NCI-H510A treated with DMSO at 0.1 percent for 48 hours (cell line): ENCODE measurements around the gene ERMAP.

ENCODE experiments used
- DNase-seq: peaks from one replicate; lab custom pipeline; 2025; lab: John Stamatoyannopoulos, UW

ERMAP gene

GRCh38 chr1:42816585-42817439 is at the start of gene ERMAP, which contains the start of gene SVBP:
Gene ERMAP, plus strand, starts transcription at chr1:42817122. Its CDS starts 13,327 bp downstream, at chr1:42830449.
Gene SVBP, minus strand, starts transcription at chr1:42817397. Its CDS starts 853 bp downstream, at chr1:42816544.
- DNase-seq = peak; percentile 88

GRCh38 chr1:42767510-42768000 is 49.4 kb upstream of the ERMAP start:
- DNase-seq = peak; percentile 29

- no peak for DNase-seq
These were observed 48.8 kb upstream of the ERMAP start for GRCh38 chr1:42768172-42768571.

GRCh38 chr1:42769811-42770210 is 47.1 kb upstream of the ERMAP start:
- DNase-seq = no peak

- DNase-seq = no peak
These were observed 43.5 kb upstream of the ERMAP start for GRCh38 chr1:42773420-42773819.

GRCh38 chr1:42774928-42775526 is 41.9 kb upstream of the ERMAP start:
- no peak for DNase-seq

- DNase-seq = no peak
These were observed 40.4 kb upstream of the ERMAP start for GRCh38 chr1:42776502-42776901.

GRCh38 chr1:42777852-42778251 is 39.1 kb upstream of the ERMAP start:
- DNase-seq = peak; percentile 16

- DNase-seq = no peak
These were observed 37.2 kb upstream of the ERMAP start for GRCh38 chr1:42779725-42780124.

- no peak for DNase-seq
These were observed 36.7 kb upstream of the ERMAP start for GRCh38 chr1:42780176-42780575.

- DNase-seq = no peak
These were observed 33.8 kb upstream of the ERMAP start for GRCh38 chr1:42783092-42783491.

- no peak for DNase-seq
These were observed 32.4 kb upstream of the ERMAP start for GRCh38 chr1:42784547-42784945.

GRCh38 chr1:42784946-42785693 is 31.8 kb upstream of the ERMAP start, which contains the start of gene TMEM269:
Gene TMEM269, plus strand, starts transcription at chr1:42784991. Its CDS starts 4,903 bp downstream, at chr1:42789894.
- DNase-seq = no peak

- no peak for DNase-seq
These were observed 30.8 kb upstream of the ERMAP start for GRCh38 chr1:42786097-42786496.

- DNase-seq = no peak
These were observed 28.9 kb upstream of the ERMAP start for GRCh38 chr1:42788021-42788420.

GRCh38 chr1:42793824-42794223 is 23.1 kb upstream of the ERMAP start:
- DNase-seq = no peak

GRCh38 chr1:42797414-42797813 is 19.5 kb upstream of the ERMAP start:
- no peak for DNase-seq

GRCh38 chr1:42797979-42798378 is 18.9 kb upstream of the ERMAP start:
- DNase-seq = no peak

- no peak for DNase-seq
These were observed 15.0 kb upstream of the ERMAP start for GRCh38 chr1:42801832-42802473.

- no peak for DNase-seq
These were observed 10.8 kb upstream of the ERMAP start for GRCh38 chr1:42806171-42806570.

- no peak for DNase-seq
These were observed 10.3 kb upstream of the ERMAP start for GRCh38 chr1:42806593-42806992.
